NB4 (cell line): ENCODE data around the gene RAB21.
A peak's percentile ranks its signal among the peaks of the same experiment; 100 is the strongest.

Source experiments
- DNase-seq: peaks from one replicate; pipeline ENCODE4 v3.0.0; 2010; ENCODE audit warnings: low read depth
- H3K4me3 ChIP-seq: one replicate; pipeline ENCODE4 v1.5.1; 2011; ENCODE audit warnings: mild to moderate bottlenecking, low read depth, low read length, moderate library complexity
- CTCF ChIP-seq: IDR thresholded peaks from one replicate; pipeline ENCODE4 v1.5.1; 2012; ENCODE audit warnings: low read depth, low read length
- MAX ChIP-seq: IDR thresholded peaks from 2 replicates; pipeline ENCODE4 v1.6.1; 2011; ENCODE audit warnings: low read depth, low read length
- MYC ChIP-seq: IDR thresholded peaks from 2 replicates; pipeline ENCODE4 v1.6.1; 2011; ENCODE audit warnings: low read depth, low read length
- POLR2A ChIP-seq: IDR thresholded peaks from 2 replicates; pipeline ENCODE4 v1.6.1; 2011; ENCODE audit warnings: mild to moderate bottlenecking; ENCODE audit not compliant: insufficient read length; ENCODE audit errors: extremely low read depth

The RAB21 gene

DNA sequence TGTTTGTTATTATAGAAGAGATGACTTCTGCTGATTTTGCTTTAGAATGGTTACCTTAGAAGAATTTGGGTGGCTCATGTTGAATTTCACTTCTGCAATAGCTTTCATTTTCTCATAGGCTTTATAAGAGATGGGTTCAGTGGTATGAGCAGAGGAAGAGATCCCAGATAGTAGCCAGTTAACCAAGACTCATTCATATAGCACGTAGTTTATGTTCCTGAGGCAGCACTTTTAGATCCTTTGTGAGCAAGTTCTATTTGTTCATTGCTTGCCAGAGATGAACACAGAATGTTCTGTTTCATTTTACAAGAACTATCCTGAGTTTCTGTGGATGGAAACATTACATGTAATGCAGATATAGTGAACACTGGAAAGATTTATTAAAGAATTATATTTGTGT is 32.2 kb downstream of the RAB21 start:
- TF ChIP-seq POLR2A (no peak), CTCF (no peak), MAX (no peak), MYC (no peak)
- H3K4me3 ChIP-seq = no peak overlapping the region
- peak; percentile 30 for DNase-seq

- peak overlapping the region; percentile 6 for H3K4me3 ChIP-seq
- peak; percentile 85 for DNase-seq
- TF ChIP-seq POLR2A (no peak), MYC (0 out of 2 replicates have a peak, but pooled peaks have one; percentile 27)
Measured at GRCh38 chr12:71787580-71787979, 32.9 kb downstream of the RAB21 start.

DNA sequence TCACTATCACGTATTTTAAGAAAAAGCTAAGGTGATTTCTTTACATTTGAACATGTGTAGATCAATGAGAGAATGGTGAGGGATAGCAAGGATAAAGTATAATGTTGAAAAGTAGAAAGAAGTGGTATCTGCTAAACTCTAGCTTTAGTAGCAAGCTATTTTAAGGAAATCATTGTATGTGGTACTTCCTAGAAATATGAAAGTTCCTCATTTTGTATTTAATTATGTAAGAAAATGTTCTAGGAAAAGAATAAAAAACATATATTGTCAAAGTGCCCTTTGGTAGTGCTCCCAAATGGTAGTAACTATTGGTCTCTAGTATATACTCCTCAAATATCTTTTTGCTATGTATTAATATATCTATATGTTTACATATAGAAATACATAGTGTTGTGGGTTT is 35.7 kb downstream of the RAB21 start:
- H3K4me3 ChIP-seq = no peak overlapping the region
- no peak for DNase-seq
- no peak for TF ChIP-seq CTCF
- no peak for TF ChIP-seq POLR2A
- no peak for TF ChIP-seq MAX
- no peak for TF ChIP-seq MYC

- DNase-seq = no peak
Measured at GRCh38 chr12:71791473-71792150, 36.9 kb downstream of the RAB21 start.

GRCh38 chr12:71792599-71792998 is 37.9 kb downstream of the RAB21 start:
- no peak for TF ChIP-seq MYC
- TF ChIP-seq MAX = no peak
- no peak for TF ChIP-seq CTCF
- no peak for TF ChIP-seq POLR2A
- DNase-seq = no peak
- no peak overlapping the region for H3K4me3 ChIP-seq

More at GRCh38 chr12:71791473-71792150, 36.9 kb downstream of the RAB21 start:
- TF ChIP-seq MYC (no peak), MAX (no peak), CTCF (no peak), POLR2A (no peak)
- H3K4me3 ChIP-seq = no peak overlapping the region

GRCh38 chr12:71795901-71796300 is 41.2 kb downstream of the RAB21 start:
- no peak overlapping the region for H3K4me3 ChIP-seq
- TF ChIP-seq MYC (no peak), MAX (no peak)
- DNase-seq = no peak
